UCSD-AML1 (cell line): Measurements from ENCODE around the gene EXOSC7.
"Not testable (repeated sequence)": the region's sequence is repeated elsewhere in the genome, so short reads cannot be mapped to it uniquely, and the experiment has no call there.

Experiments
- DNase-seq: peaks from one replicate; lab custom pipeline; 2025; ENCODE audit not compliant: unreplicated experiment; lab: John Stamatoyannopoulos, UW

The EXOSC7 gene

DNA sequence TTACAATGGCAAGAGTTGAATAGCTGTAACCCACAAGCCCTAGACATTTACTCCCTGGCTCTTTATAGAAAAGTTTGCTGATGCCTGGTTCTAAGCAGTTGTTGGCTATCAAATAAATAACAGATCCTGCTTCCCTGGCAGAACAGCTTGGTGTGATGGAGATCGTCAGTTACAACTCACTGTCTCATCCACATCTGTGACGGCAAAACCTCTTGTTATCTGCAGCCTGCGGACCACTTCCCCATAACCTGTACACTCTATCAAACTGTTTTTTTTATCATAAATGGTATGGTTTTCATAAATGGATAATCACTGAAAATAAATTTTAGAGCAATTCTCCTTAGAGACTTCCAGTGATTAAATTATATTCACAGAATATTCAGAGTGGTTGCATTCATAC is 14.2 kb upstream of the EXOSC7 start:
- no peak for DNase-seq

GRCh38 chr3:44962621-44963393 is 13.2 kb upstream of the EXOSC7 start:
- no peak for DNase-seq

GRCh38 chr3:44963571-44964325 is 12.3 kb upstream of the EXOSC7 start:
- DNase-seq: no peak

DNA sequence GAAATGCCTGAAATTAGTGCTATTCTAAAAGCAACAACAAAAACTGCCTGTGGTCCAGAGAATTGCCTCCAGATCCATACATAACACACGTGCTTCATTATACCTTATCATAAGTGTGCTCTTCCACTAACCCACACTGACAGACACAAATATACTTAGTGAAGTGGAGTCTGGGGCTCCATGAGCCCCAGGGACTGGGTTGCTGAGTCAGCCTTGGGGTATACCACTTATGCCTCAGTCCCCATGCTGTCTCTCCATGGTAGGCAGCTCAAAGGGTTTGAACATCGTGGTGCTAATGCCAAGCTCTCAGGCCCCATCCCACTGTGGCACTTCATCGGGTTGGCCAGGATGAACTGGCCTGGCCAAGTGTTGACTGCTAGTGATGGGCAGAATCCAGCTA is 10.9 kb upstream of the EXOSC7 start:
- no peak for DNase-seq

DNA sequence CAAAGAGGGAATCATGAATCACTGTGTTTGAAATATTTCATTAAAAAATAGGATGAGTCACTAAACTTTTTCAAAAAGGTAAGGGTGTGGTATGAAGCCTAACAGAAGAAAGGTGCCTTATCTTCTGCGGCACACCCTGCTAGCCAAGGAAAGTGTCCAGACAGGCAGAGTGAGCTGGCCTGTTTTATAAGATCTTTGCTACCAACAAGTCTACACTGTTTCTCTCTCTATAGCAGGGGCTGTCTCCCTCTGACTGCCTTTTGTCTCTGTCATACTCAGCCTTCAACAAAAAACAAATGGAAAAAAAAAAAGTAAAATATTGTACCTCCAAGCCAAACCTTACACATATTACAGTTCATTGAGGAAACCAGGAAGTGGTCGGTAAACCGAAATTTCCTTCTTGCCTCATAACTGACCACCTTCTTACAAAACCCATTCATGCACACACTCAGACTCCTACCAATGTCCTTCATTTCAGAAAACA is 9.2 kb upstream of the EXOSC7 start:
- DNase-seq: no peak

DNA sequence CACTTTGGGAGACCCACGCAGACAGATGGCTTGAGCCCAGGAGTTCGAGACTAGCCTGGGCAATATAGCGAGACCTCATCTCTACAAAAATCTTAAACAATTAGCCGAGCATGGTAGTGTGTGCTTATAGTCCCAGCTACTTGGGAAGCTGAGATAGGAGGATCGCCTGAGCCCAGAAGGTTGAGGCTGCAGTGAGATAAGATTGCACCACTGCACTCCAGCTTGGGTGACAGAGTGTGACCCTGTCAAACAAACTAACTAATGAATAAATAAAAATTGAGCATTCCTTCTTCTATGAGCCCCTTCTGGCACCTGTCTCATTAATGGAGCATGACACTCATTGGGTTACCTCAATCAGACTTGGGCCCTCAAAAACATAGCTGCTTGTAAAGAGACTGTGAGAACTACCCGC is 7.6 kb upstream of the EXOSC7 start:
- no peak for DNase-seq

- DNase-seq: peak; percentile 55
Measured at GRCh38 chr3:44969154-44969827, 6.8 kb upstream of the EXOSC7 start.

GRCh38 chr3:44969828-44970179 is 6.2 kb upstream of the EXOSC7 start:
- no peak for DNase-seq

DNA sequence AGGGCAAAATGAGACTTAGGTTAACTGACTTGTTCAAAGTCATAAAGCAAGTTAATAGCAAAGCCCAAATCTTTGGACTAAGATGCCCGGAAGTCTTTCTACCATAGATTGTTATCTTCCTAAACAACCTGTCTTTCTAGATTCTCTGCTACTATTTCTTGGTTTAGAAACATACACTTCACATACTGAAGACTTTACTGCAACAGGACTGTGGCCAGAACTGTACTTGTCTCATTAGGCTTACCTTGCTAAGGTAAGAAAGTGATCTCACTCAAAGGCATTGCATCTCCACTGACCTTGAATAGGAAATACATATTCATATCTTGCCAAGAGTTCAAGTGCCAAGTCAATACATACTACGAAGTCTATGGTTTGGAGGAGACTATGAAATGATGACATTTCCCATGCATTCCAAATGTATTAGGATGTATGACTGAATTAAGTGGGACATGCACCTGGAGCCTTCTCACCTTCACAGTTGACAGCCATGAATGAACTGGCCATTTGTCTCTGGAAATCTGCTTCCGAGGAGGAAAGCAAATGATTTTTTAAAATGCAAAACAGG is 5.0 kb upstream of the EXOSC7 start:
- no peak for DNase-seq

DNA sequence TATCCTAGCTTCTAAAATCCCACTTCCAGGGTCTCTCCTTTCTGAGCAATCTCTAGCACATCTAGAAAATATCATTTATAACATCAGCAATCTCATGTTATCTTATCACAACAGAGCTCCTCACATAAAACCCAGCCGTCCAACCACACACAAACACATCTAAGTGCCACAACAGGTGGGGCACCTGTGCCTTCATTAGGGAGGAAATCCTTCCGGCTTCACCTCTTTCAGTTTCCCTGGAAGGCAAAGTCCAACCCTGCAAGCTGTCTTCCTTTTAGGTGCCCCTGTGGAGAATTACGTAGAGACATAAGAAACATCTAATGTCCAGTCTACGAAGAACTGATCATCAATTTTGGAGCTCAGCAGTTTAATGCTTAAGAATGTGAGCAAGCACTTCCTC is 1.6 kb upstream of the EXOSC7 start:
- no peak for DNase-seq

DNA sequence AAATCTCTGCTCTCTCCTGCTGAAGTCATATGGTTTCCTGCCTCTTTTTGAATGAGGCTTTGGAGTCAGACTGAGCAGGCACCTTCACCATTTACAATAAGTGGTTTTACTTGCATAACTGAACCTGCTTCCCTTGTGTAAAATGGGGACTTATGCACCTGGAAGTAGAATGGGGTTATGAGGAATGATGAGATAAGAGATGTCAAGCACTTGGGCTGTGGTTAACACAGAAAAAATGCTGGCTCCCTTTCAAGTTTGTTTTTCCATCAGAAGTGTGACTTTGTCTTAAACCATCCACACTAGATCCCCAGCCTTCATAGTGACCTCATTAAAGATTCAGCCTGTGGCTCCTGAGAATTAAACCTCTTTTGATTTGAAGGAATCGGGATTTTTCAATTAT is 5.2 kb downstream of the EXOSC7 start:
- DNase-seq: no peak

DNA sequence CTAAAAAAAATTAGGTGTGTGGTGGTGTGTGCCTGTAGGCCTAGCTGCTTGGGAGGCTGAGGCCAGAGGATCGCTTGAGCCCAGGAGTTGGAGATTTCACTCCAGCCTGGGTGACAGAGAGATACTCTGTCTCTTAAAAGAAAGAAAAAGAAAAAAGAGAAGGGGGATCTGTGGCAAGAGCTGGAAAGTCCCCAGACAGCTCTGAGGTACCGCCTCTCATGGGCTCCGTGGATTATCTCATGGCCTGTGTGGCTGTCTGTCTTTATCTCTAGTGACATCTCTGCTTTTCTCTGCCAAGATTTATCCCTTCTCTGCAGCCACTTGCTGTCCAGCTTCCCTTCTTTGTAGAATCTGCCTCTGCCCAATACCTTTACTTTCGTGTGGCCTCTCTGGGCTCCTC is 5.7 kb downstream of the EXOSC7 start:
- no peak for DNase-seq

- DNase-seq: no peak
Measured at GRCh38 chr3:44982817-44983216, 6.8 kb downstream of the EXOSC7 start.

DNA sequence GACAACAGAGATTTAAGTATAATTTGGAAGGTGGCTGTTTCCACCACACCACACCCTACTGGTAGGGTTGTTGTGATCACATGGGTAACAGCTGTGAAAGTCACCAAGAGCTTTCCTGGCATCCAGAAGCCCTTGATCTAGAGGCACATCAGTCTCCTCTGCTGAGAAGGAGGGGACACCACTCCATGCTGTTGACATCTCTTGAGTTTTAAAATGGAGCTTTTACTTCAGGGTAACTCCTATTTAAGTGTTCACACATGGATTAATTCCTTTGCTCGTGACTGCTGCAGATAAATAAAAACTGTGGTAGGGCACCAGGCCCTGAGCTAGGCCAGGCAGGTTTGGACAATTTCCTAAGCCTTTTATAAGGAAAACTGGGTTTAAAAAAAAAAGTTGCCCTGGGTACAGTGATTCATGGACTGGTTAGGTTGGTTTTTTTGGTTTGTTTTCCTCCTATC is 7.5 kb downstream of the EXOSC7 start:
- DNase-seq: no peak

DNA sequence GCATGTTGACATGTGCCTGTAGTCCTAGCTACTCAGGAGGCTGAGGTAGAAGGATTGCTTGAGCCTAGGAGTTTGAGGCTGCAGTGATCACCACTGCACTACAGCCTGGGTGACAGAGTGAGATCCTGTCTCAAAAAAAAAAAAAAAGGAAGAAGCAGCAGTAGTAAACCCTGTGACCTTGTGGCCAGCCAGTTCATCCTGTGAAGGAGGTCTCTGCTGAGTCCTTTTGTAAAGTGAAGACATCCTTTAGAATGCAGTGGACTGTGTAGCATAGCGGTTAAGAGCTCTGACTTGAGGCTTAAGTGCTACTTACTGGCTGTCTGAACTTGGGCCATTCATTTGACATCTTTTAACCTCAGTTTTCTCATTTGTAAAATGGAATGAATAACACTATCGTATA is 8.3 kb downstream of the EXOSC7 start:
- no peak for DNase-seq

- DNase-seq: not testable (repeated sequence)
Measured at GRCh38 chr3:44986330-44986729, 10.3 kb downstream of the EXOSC7 start.

DNA sequence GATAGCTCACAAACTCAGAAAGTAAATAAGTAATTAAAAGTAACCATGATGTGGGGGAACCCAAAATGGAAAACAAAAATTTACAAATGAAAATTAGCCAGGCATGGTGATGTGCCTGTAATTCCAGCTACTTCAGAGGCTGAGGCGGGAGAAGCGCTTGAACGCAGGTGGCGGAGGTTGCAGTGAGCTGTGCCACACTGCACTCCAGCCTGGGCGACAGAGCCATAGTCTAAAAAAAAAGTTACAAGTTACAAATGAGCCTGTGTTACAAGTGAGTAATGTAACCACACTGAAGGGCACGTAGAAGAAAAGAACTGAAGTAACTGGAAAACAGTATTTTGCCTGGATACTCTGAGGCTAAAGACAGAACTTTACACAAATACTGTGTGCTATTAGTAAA is 11.3 kb downstream of the EXOSC7 start:
- no peak for DNase-seq

DNA sequence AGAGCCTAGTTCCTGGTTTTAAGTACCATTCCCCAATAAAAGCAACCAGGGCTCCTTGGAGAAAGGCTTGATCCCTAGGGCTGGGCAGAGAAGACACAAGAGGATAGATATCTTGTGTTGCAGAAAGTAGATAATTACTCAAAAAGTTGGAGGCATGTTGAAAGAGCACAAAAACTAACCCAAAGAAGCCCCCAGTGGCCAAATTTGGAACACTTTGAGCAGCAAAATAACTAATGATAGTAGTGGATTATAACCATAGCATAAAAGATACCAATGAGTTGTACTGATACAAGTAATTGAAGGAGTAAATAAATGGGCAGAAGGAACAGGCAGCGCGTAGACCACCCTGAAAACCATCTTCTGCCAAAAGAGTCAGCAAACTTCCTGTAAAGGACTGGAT is 12.0 kb downstream of the EXOSC7 start:
- no peak for DNase-seq

DNA sequence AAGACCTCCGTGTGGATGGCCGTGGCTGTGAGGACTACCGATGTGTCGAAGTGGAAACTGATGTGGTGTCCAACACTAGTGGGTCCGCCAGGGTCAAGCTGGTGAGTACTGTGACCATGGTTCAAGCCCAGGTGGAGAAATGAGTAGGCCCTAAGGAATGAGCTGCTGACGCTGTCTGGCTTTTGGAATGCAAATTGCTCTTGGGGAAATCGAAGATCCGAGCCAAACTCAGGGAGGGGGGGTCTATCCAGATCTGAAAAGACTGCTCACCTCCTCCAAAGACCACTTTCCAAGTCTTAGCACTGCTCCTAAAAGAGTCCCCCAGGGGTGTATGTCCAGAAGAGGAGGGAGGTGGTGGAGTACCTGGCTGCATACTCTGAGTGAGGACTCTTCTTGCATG is 13.1 kb downstream of the EXOSC7 start:
- DNase-seq: no peak

- no peak for DNase-seq
Measured at GRCh38 chr3:44989636-44990373, 13.8 kb downstream of the EXOSC7 start.

DNA sequence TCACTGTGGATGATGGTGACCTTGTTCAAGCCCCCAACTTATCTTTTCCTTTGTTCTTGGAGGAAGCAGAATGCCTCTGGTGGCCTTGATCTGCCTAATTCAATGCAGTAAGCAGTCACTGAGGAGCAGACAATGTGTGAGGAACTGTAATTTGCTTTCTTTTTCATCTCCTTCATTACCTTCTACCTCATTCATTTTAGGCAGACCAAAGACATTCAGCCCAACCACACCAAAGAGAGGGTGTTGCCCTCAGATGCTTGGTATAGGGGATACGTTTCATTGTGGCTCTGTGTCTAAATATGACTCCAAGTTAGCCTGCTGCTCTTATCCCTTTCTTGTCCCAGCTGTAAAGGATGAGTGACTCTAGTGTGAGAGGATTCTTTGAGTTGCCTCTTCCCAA is 15.3 kb downstream of the EXOSC7 start:
- no peak for DNase-seq
